Right lobe of liver (tissue), 6 donors: ENCODE data around the gene OGFOD2. TPM values are rescaled to one million over a fixed set of nuclear protein-coding genes. Genes with fewer than 3 reads are reported as not detected.

Experiments used
- ATAC-seq, 4 donors: fragments of 200-7000 bp; cut with Tn5 transposase; one replicate each; pipeline ENCODE4 v1.9.1; 2020; ENCODE audit warnings: mild to moderate bottlenecking in 4 of 4, moderate library complexity in 4 of 4
- DNase-seq, 3 donors: peaks; one replicate each; pipeline ENCODE4 v3.0.0-alpha.2; 2020
- H3K27ac ChIP-seq, 3 donors: fragments of 200-600 bp; one replicate each; pipeline ENCODE4 v1.8.0; 2022
- H3K27me3 ChIP-seq, 2 donors: fragments of 200-600 bp; one replicate each; pipeline ENCODE4 v1.8.0; 2022
- H3K36me3 ChIP-seq, 4 donors: fragments of 200-600 bp; sonication (generic) in 1 of 4; one replicate each; pipeline versions ENCODE4 v1.5.1 to v1.8.0; 2017 to 2022; ENCODE audit warnings: control low read depth in 1 of 4
- H3K4me1 ChIP-seq, 4 donors: fragments of 200-600 bp; sonication (generic) in 1 of 4; one replicate each; pipeline versions ENCODE4 v1.5.1 to v1.8.0; 2017 to 2022; ENCODE audit warnings: control low read depth in 1 of 4
- H3K4me3 ChIP-seq, 3 donors: fragments of 200-600 bp; one replicate each; pipeline ENCODE4 v1.8.0; 2022
- H3K9me3 ChIP-seq, 4 donors: fragments of 200-600 bp; sonication (generic) in 1 of 4; one replicate each; pipeline versions ENCODE4 v1.5.1 to v1.8.0; 2017 to 2022; ENCODE audit warnings: control low read depth in 1 of 4
- POLR2A ChIP-seq: fragments of 450-650 bp; IDR thresholded peaks from one replicate; pipeline ENCODE4 v1.6.1; 2017; ENCODE audit warnings: antibody characterized with exemption, mild to moderate bottlenecking
- WGBS: methylation state at CpG from one replicate; pipeline ENCODE4 v1.1.6; 2018; ENCODE audit warnings: low coverage, low lambda C conversion rate; ENCODE audit not compliant: insufficient coverage; ENCODE audit errors: missing lambda C conversion rate; 5-methylcytosine and 5-hydroxymethylcytosine counted together
- intact Hi-C, 2 donors: fragments of 100-400 bp; cut with DNase I; formaldehyde crosslinking; loops; one replicate each; pipeline versions ENCODE4 v1.11.2 to v1.14.1; 2022
- total RNA-seq, 6 experiments: library from RNA; depleted of rRNA in 2 of 6; stranded (reverse); fragments of >200 nt in 2 of 6; fragmentation: NEBNext Ultra II Directional in 3 of 6; extraction: Animal tissue kit (Norgen Biotek cat#: 25700) in 3 of 6; gene quantifications; one replicate each; pipeline versions ENCODE4 v1.1.0 to v1.2.4, GENCODE V29; 2016 to 2023
- TF ChIP-seq, protein P1 (sequence below), 4 donors: fragments of 200-600 bp in 3 of 4; fragments of 450-650 bp in 1 of 4; IDR thresholded peaks; one replicate each; pipeline versions ENCODE4 v1.5.1 to v1.8.0; 2016 to 2022; ENCODE audit warnings: antibody characterized with exemption in 4 of 4, mild to moderate bottlenecking in 2 of 4
- donor health status: DM: no; HTN: yes; CAD: no.
- donor health status: DM: no; HTN: no; CAD: no.
- donor health status: DM: no; HTN: no; CAD: no.
- donor health status: DM: no; HTN: yes; CAD: no.
- donor health status: DM: no; HTN: yes; CAD: no.

OGFOD2 gene
- total RNA-seq, 6 experiments from 2014 or later = 9.9 to 18.8 (median 14.1) TPM

GRCh38 chr12:122982477-122982815 lies 7.4 kb downstream of the OGFOD2 start:
- Histone ChIP-seq H3K27ac (no peak overlapping the region), H3K9me3 (no peaks in the 10 kb centered on the region), H3K27me3 (no peaks in the 10 kb centered on the region), H3K4me3 (no peak overlapping the region), H3K4me1 (peaks cover 0 to 49% (median 23%) of the 10 kb centered on the region in 4 donors), H3K36me3 (peaks cover 0 to 17% (median 5%) of the 10 kb centered on the region in 4 donors)
- ATAC-seq (no peak), DNase-seq (peak in 1 of 3 donors; percentile 51)
- intact Hi-C loops = loop anchor here in 1 of 2 donors (10.0 kb wide), 1 partner anchor 252 kb away; the partner anchor contains the start of genes MPHOSPH9 and MTRFR
- 35% methylated on average over 2 of the region's 11 CpGs for WGBS
- TF ChIP-seq, protein P1, sequence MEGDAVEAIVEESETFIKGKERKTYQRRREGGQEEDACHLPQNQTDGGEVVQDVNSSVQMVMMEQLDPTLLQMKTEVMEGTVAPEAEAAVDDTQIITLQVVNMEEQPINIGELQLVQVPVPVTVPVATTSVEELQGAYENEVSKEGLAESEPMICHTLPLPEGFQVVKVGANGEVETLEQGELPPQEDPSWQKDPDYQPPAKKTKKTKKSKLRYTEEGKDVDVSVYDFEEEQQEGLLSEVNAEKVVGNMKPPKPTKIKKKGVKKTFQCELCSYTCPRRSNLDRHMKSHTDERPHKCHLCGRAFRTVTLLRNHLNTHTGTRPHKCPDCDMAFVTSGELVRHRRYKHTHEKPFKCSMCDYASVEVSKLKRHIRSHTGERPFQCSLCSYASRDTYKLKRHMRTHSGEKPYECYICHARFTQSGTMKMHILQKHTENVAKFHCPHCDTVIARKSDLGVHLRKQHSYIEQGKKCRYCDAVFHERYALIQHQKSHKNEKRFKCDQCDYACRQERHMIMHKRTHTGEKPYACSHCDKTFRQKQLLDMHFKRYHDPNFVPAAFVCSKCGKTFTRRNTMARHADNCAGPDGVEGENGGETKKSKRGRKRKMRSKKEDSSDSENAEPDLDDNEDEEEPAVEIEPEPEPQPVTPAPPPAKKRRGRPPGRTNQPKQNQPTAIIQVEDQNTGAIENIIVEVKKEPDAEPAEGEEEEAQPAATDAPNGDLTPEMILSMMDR (IDR thresholded peaks at IDR 0.05) = no peak
- no peak for TF ChIP-seq POLR2A

- H3K27ac ChIP-seq = peak overlapping the region in 2 of 3 donors; percentile 21 to 58
- peaks cover 0 to 21% (median 8%) of the 10 kb centered on the region in 4 donors for H3K36me3 ChIP-seq
- TF ChIP-seq POLR2A = no peak
- TF ChIP-seq, protein P1 (IDR thresholded peaks at IDR 0.05) = no peak
- H3K4me3 ChIP-seq = no peak overlapping the region
- WGBS = 63% methylated on average over 9 of the region's 21 CpGs
- DNase-seq (peak in 1 of 3 donors; percentile 43), ATAC-seq (peak in 1 of 4 donors; percentile 1)
- intact Hi-C loops = loop anchor here in 1 of 2 donors (10.0 kb wide), 1 partner anchor 252 kb away; the partner anchor contains the start of genes MPHOSPH9 and MTRFR
- H3K9me3 ChIP-seq = no peaks in the 10 kb centered on the region
- H3K4me1 ChIP-seq = peaks cover 0 to 49% (median 23%) of the 10 kb centered on the region in 4 donors
- no peaks in the 10 kb centered on the region for H3K27me3 ChIP-seq
These were observed 8.1 kb downstream of the OGFOD2 start for GRCh38 chr12:122982963-122983788.

GRCh38 chr12:122983789-122984515 lies 8.9 kb downstream of the OGFOD2 start:
- Histone ChIP-seq H3K27ac (peak overlapping the region; percentile 21 to 58 (median 53)), H3K27me3 (no peaks in the 10 kb centered on the region), H3K9me3 (no peaks in the 10 kb centered on the region), H3K4me1 (peaks cover 0 to 49% (median 23%) of the 10 kb centered on the region in 4 donors), H3K36me3 (peaks cover 0 to 26% (median 8%) of the 10 kb centered on the region in 4 donors), H3K4me3 (no peak overlapping the region)
- WGBS = 5% methylated on average over 3 of the region's 9 CpGs
- intact Hi-C loops = loop anchor here in 1 of 2 donors (10.0 kb wide), 1 partner anchor 251 kb away; the partner anchor contains the start of genes MPHOSPH9 and MTRFR
- peak in 1 of 3 donors; percentile 59 for DNase-seq
- ATAC-seq = peak in 1 of 4 donors; percentile 2
- TF ChIP-seq POLR2A = no peak
- TF ChIP-seq, protein P1 (IDR thresholded peaks at IDR 0.05) = no peak

DNA sequence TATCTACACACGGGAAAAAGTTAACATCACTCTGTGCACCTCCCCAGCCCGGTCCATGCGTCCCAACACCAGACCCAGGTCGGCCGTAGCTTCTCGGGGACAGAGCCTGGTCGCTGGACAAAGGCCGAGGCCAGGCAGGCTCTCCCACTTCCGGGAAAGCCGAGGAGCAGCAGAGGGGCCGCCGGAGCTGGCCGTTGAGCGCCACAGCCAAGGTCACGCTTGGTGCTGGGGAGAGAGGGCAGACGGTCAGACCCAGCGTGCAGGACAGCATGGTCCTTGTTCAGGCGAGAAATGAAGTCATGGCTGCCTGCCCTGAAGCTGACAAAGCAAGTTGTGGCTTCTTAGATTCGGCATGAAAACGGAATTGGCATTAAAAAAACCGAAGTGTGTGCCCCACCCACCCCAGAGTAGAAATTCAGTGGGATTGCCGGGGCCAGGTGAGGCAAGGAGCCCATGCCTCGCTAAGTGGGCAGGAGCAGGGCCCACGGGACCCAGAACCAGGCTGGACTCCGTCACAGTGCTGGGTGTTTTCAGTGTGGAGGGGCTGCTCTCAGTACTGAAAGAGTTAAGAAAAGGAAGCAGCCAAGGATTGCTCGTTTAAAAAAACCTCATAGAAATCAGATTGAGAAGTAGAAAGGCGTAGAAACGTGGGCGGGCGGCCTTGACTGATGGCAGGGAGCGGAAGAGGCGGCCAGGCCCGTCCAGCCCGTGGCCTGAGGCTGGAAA lies 9.7 kb downstream of the OGFOD2 start:
- DNase-seq = peak; percentile 81 to 82 (median 82)
- intact Hi-C loops = loop anchor here in 1 of 2 donors (10.0 kb wide), 1 partner anchor 250 kb away; the partner anchor contains the start of genes MPHOSPH9 and MTRFR
- 9% methylated on average over 23 of the region's 34 CpGs for WGBS

More for the DNA sequence above, 9.7 kb downstream of the OGFOD2 start:
- H3K36me3 ChIP-seq = peaks cover 0 to 31% (median 8%) of the 10 kb centered on the region in 4 donors
- TF ChIP-seq POLR2A = no peak
- TF ChIP-seq, protein P1 (IDR thresholded peaks at IDR 0.05) = no peak
- no peaks in the 10 kb centered on the region for H3K9me3 ChIP-seq
- H3K4me3 ChIP-seq = no peak overlapping the region
- H3K4me1 ChIP-seq = peaks cover 0 to 45% (median 22%) of the 10 kb centered on the region in 4 donors
- peak; percentile 54 to 66 (median 58) for ATAC-seq
- peak overlapping the region; percentile 21 to 58 (median 53) for H3K27ac ChIP-seq
- no peaks in the 10 kb centered on the region for H3K27me3 ChIP-seq
